Smooth muscle cell (in vitro differentiated cells): Measurements from ENCODE around the gene NLRC3. TPM values are rescaled to one million over a fixed set of nuclear protein-coding genes. Genes with fewer than 3 reads are reported as not detected.

Experiments used
- DNase-seq: peaks from one replicate; lab custom pipeline; 2025; ENCODE audit not compliant: unreplicated experiment; lab: John Stamatoyannopoulos, UW
- H2AFZ ChIP-seq: fragments of 200-600 bp; sonication (generic); 2 replicates; pipeline ENCODE4 v1.6.0; 2016; ENCODE audit warnings: antibody characterized with exemption, low read depth, mild to moderate bottlenecking
- H3F3A ChIP-seq: fragments of 200-600 bp; sonication (generic); 2 replicates; pipeline ENCODE4 v1.6.0; 2017; ENCODE audit warnings: antibody characterized with exemption, low read depth
- H3K27ac ChIP-seq: fragments of 200-600 bp; sonication (generic); 2 replicates; pipeline ENCODE4 v1.5.1; 2016; ENCODE audit warnings: low read depth, mild to moderate bottlenecking
- H3K27me3 ChIP-seq: fragments of 200-600 bp; sonication (generic); 2 replicates; pipeline ENCODE4 v1.6.1; 2016; ENCODE audit warnings: low read depth, mild to moderate bottlenecking
- H3K36me3 ChIP-seq: fragments of 200-600 bp; sonication (generic); 2 replicates; pipeline ENCODE4 v1.5.1; 2016; ENCODE audit warnings: low read depth
- H3K4me1 ChIP-seq: fragments of 200-600 bp; sonication (generic); 2 replicates; pipeline ENCODE4 v1.5.1; 2016; ENCODE audit warnings: low read depth
- H3K4me2 ChIP-seq: fragments of 200-600 bp; sonication (generic); 2 replicates; pipeline ENCODE4 v1.6.0; 2016; ENCODE audit warnings: mild to moderate bottlenecking
- H3K4me3 ChIP-seq: fragments of 200-600 bp; sonication (generic); 2 replicates; pipeline ENCODE4 v1.5.1; 2016; ENCODE audit warnings: mild to moderate bottlenecking
- H3K79me2 ChIP-seq: fragments of 200-600 bp; sonication (generic); 2 replicates; pipeline ENCODE4 v1.6.0; 2016; ENCODE audit warnings: low read depth, mild to moderate bottlenecking
- H3K9ac ChIP-seq: fragments of 200-600 bp; sonication (generic); 2 replicates; pipeline ENCODE4 v1.6.0; 2016; ENCODE audit warnings: low read depth
- H3K9me3 ChIP-seq: fragments of 200-600 bp; sonication (generic); replicated peaks from 2 replicates; pipeline ENCODE4 v1.5.1; 2016; ENCODE audit warnings: low read depth
- H4K20me1 ChIP-seq: fragments of 200-600 bp; sonication (generic); 2 replicates; pipeline ENCODE4 v1.6.0; 2016; ENCODE audit warnings: low read depth
- CTCF ChIP-seq: fragments of 200-600 bp; sonication (generic); IDR thresholded peaks from 2 replicates; pipeline ENCODE4 v1.5.1; 2017; ENCODE audit warnings: borderline replicate concordance, mild to moderate bottlenecking, antibody characterized with exemption; ENCODE audit not compliant: insufficient read depth, poor library complexity, severe bottlenecking
- WGBS: methylation state at CpG from one replicate; pipeline ENCODE4 v1.1.7; 2016; ENCODE audit warnings: low lambda C conversion rate; 5-methylcytosine and 5-hydroxymethylcytosine counted together
- polyA plus RNA-seq: library from polyadenylated mRNA; unstranded; fragments of >200 nt; fragmentation: Nextera tagmentation; extraction: Ambion mirVana; gene quantifications from 2 replicates; pipeline ENCODE4 v1.2.1, GENCODE V29; 2016
- total RNA-seq: library from RNA; depleted of rRNA; stranded (reverse); fragments of >200 nt; gene quantifications from 2 replicates; pipeline ENCODE4 v1.2.3, GENCODE V29; 2014

NLRC3 gene
- total and polyA plus RNA-seq, 2 experiments from 2014 or later = 0.02 TPM; not detected in 1

- Histone ChIP-seq H3K4me2 (no peak overlapping the region), H4K20me1 (no peaks in the 10 kb centered on the region), H3F3A (no peaks in the 10 kb centered on the region), H3K79me2 (no peaks in the 10 kb centered on the region), H3K36me3 (no peaks in the 10 kb centered on the region), H3K27ac (no peak overlapping the region), H3K4me3 (no peak overlapping the region), H2AFZ (no peak overlapping the region), H3K9ac (no peak overlapping the region), H3K9me3 (no peaks in the 10 kb centered on the region), H3K27me3 (no peaks in the 10 kb centered on the region), H3K4me1 (no peaks in the 10 kb centered on the region)
- WGBS = 98% methylated on average over 8 of the region's 8 CpGs
- no peak for DNase-seq
- TF ChIP-seq CTCF = no peak
Observed at GRCh38 chr16:3578121-3578520, 918 bp upstream of the NLRC3 start.

- H3K4me3 ChIP-seq = no peak overlapping the region
- no peaks in the 10 kb centered on the region for H3K36me3 ChIP-seq
- no peak overlapping the region for H3K9ac ChIP-seq
- H2AFZ ChIP-seq = no peak overlapping the region
- no peak overlapping the region for H3K27ac ChIP-seq
- no peaks in the 10 kb centered on the region for H3K9me3 ChIP-seq
- no peak for TF ChIP-seq CTCF
- no peaks in the 10 kb centered on the region for H4K20me1 ChIP-seq
- no peak for DNase-seq
- no peaks in the 10 kb centered on the region for H3K79me2 ChIP-seq
- no peak overlapping the region for H3K4me2 ChIP-seq
- no peaks in the 10 kb centered on the region for H3K4me1 ChIP-seq
- 97% methylated on average over 11 of the region's 11 CpGs for WGBS
- no peaks in the 10 kb centered on the region for H3K27me3 ChIP-seq
- no peaks in the 10 kb centered on the region for H3F3A ChIP-seq
Observed at GRCh38 chr16:3576211-3576610, 992 bp downstream of the NLRC3 start.

- Histone ChIP-seq H3K9ac (no peak overlapping the region), H3K4me2 (no peak overlapping the region), H3K4me3 (no peak overlapping the region), H4K20me1 (no peaks in the 10 kb centered on the region), H2AFZ (no peak overlapping the region), H3K9me3 (peaks cover 2% of the 10 kb centered on the region), H3K4me1 (no peaks in the 10 kb centered on the region), H3K27ac (no peak overlapping the region), H3K79me2 (no peaks in the 10 kb centered on the region), H3K27me3 (no peaks in the 10 kb centered on the region), H3F3A (no peaks in the 10 kb centered on the region), H3K36me3 (no peaks in the 10 kb centered on the region)
- DNase-seq = no peak
- TF ChIP-seq CTCF = no peak
- 91% methylated on average over 13 of the region's 13 CpGs for WGBS
Observed at GRCh38 chr16:3575491-3575890, 1.7 kb downstream of the NLRC3 start.

- Histone ChIP-seq H3K79me2 (no peaks in the 10 kb centered on the region), H3K4me1 (no peaks in the 10 kb centered on the region), H3F3A (no peaks in the 10 kb centered on the region), H4K20me1 (no peaks in the 10 kb centered on the region), H3K9me3 (peaks cover 8% of the 10 kb centered on the region), H3K27me3 (no peaks in the 10 kb centered on the region), H2AFZ (no peak overlapping the region), H3K9ac (no peak overlapping the region), H3K27ac (no peak overlapping the region), H3K36me3 (no peaks in the 10 kb centered on the region), H3K4me2 (no peak overlapping the region), H3K4me3 (no peak overlapping the region)
- DNase-seq = no peak
- TF ChIP-seq CTCF = no peak
- WGBS = 94% methylated on average over 14 of the region's 14 CpGs
Observed at GRCh38 chr16:3574195-3574594, 3.0 kb downstream of the NLRC3 start.
